Muscle of leg (tissue), 11 donors: ENCODE data around the gene HECTD1. TPM values are rescaled to one million over a fixed set of nuclear protein-coding genes. Genes with fewer than 3 reads are reported as not detected.
"Not testable (repeated sequence)": the region's sequence is repeated elsewhere in the genome, so short reads cannot be mapped to it uniquely, and the experiment has no call there.

Experiments
- DNase-seq: peaks from one replicate; pipeline ENCODE4 v3.0.0; 2013
- H3K27ac ChIP-seq: one replicate; pipeline ENCODE4 v1.5.1; 2013; ENCODE audit warnings: mild to moderate bottlenecking, low read length, control low read depth
- H3K27me3 ChIP-seq: one replicate; pipeline ENCODE4 v1.6.1; 2013; ENCODE audit warnings: low read length; ENCODE audit not compliant: control insufficient read depth, insufficient read depth
- H3K36me3 ChIP-seq: one replicate; pipeline ENCODE4 v1.6.1; 2013; ENCODE audit warnings: low read length; ENCODE audit not compliant: control insufficient read depth, insufficient read depth
- H3K4me1 ChIP-seq: one replicate; pipeline ENCODE4 v1.6.1; 2013; ENCODE audit warnings: low read length; ENCODE audit not compliant: control insufficient read depth, insufficient read depth
- H3K4me3 ChIP-seq: one replicate; pipeline ENCODE4 v1.5.1; 2013; ENCODE audit warnings: low read length, control low read depth
- H3K9me3 ChIP-seq: replicated peaks from 2 replicates; pipeline ENCODE4 v1.6.1; 2013; ENCODE audit warnings: low read depth, low read length; ENCODE audit not compliant: control insufficient read depth
- WGBS: methylation state at CpG from one replicate; pipeline ENCODE4 v1.1.5; 2013; ENCODE audit warnings: missing lambda C conversion rate; ENCODE audit not compliant: insufficient coverage; 5-methylcytosine and 5-hydroxymethylcytosine counted together
- polyA plus RNA-seq, 8 donors: library from polyadenylated mRNA; unstranded; fragments of 120-200 nt; gene quantifications; one replicate each; pipeline versions ENCODE4 v1.2.1 to v1.2.3, GENCODE V29; 2013; ENCODE audit warnings: inconsistent platforms in 1 of 8, low replicate concordance in 1 of 8; ENCODE audit not compliant: insufficient read length in 8 of 8, insufficient read depth in 1 of 8
- total RNA-seq: library from RNA; stranded (reverse); fragments of 120-200 nt; gene quantifications from one replicate; pipeline ENCODE4 v1.2.4, GENCODE V29; 2013

The HECTD1 gene
- total and polyA plus RNA-seq, 9 donors: 85.5 to 149 (median 108) TPM

DNA sequence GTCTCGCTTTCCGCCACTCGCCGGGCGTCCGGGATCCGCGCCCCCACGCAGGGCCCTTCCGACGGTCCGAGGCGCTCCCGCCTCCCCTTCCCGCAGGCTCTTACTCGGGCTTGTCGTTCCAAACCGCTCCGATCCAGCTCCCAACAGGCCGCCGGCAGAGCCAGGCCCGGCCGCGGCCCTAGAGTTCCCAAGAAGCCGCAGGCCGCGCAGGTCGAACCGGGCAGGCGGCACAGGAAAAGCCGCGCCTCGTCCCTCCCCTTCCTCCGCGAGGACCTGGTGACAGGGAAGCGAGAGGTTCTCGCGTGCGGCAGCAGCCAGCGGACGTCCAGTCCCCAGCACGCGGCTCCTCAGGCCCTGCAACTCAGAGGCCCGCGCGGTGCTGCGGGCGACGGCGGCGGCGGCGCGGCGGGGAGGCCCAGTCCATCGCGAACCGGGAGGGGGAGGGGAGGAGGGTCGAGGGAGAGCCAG is 272 bp downstream of the HECTD1 start:
- Histone ChIP-seq H3K27ac (peak overlapping the region; percentile 98), H3K4me1 (peaks cover 8% of the 10 kb centered on the region), H3K4me3 (peak overlapping the region; percentile 86), H3K36me3 (peaks cover 5% of the 10 kb centered on the region), H3K9me3 (no peaks in the 10 kb centered on the region), H3K27me3 (no peaks in the 10 kb centered on the region)
- WGBS: 0% methylated on average over 55 of the region's 59 CpGs
- no peak for DNase-seq

GRCh38 chr14:31206536-31207286 is 882 bp downstream of the HECTD1 start:
- Histone ChIP-seq H3K9me3 (no peaks in the 10 kb centered on the region), H3K36me3 (peaks cover 8% of the 10 kb centered on the region), H3K4me1 (peaks cover 8% of the 10 kb centered on the region), H3K27ac (peak overlapping the region; percentile 98), H3K4me3 (peak overlapping the region; percentile 86), H3K27me3 (no peaks in the 10 kb centered on the region)
- WGBS: under 1% methylated on average over 48 of the region's 55 CpGs
- peak; percentile 41 for DNase-seq

DNA sequence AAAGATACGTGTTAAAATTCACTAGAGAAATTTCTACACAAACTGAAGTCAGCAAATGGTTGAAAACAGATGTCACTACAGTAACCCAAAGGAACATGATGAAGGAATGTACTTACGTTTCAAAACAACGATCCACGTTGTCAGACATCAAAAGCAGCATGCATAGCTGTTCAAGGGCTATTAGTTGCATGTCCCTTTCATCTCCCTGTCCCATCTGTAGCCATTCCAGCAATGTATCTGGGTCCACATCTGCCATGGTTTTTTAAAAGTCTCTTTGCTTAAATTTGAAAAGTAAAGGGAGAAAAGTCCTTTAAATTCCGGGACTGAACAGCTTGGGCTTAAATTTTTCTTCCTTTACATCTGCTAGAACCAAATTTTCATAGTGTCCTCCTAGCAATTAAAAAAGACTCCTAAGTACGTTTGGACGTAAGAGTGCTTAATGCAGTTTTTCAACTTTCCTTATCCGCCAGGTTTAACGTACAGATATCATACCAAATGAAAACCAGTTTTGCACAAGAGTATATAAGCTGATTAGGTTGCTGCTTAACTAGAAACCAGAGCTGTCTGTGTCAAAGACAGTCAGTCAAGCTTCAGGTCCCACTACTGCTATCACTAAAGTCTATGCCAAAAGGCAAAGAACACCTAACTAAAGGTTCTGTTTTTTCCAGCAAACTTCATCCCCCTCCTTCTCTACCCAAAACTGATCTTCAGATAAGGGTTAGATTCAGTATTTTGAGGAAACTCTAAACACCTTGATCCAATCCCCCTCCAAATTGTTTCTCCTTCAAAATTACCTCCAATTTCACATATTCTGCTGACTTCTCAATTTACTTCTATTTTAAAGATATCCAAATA is 1.7 kb downstream of the HECTD1 start:
- peaks cover 8% of the 10 kb centered on the region for H3K36me3 ChIP-seq

GRCh38 chr14:31204593-31205534 is 2.7 kb downstream of the HECTD1 start:
- H3K27me3 ChIP-seq: no peaks in the 10 kb centered on the region
- WGBS: no CpG with 5 or more reads among the region's 3 CpGs
- no peak for DNase-seq
- H3K9me3 ChIP-seq: no peaks in the 10 kb centered on the region
- no peak overlapping the region for H3K4me3 ChIP-seq
- no peak overlapping the region for H3K27ac ChIP-seq
- H3K4me1 ChIP-seq: peaks cover 8% of the 10 kb centered on the region
- peaks cover 11% of the 10 kb centered on the region for H3K36me3 ChIP-seq

More for the DNA sequence above, 1.7 kb downstream of the HECTD1 start:
- Histone ChIP-seq H3K27me3 (no peaks in the 10 kb centered on the region), H3K27ac (peak overlapping the region; percentile 98), H3K4me1 (peaks cover 8% of the 10 kb centered on the region), H3K4me3 (peak overlapping the region; percentile 86), H3K9me3 (no peaks in the 10 kb centered on the region)
- WGBS: no CpG with 5 or more reads among the region's 9 CpGs
- DNase-seq: peak; percentile 47

DNA sequence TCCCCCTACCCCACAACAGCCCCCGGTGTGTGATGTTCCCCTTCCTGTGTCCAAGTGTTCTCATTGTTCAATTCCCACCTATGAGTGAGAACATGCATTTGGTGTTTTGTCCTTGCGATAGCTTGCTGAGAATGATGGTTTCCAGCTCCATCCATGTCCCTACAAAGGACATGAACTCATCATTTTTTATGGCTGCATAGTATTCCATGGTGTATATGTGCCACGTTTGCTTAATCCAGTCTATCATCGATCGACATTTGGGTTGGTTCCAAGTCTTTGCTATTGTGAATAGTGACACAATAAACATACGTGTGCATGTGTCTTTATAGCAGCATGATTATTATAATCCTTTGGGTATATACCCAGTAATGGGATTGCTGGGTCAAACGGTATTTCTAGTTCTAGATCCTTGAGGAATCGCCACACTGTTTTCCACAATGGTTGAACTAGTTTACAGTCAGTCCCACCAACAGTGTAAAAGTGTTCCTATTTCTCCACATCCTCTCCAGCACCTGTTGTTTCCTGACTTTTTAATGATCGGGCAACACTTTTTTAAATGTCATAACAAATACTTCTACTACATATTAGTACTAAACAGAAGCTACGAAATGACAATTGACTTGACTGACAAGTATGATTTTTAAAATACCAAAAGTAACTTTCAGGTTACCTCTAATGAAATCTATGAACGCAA is 3.5 kb downstream of the HECTD1 start:
- DNase-seq, H3K4me3 ChIP-seq, H3K27ac ChIP-seq, H3K4me1 ChIP-seq, H3K27me3 ChIP-seq, H3K9me3 ChIP-seq: not testable (repeated sequence)
- peaks cover 11% of the 10 kb centered on the region for H3K36me3 ChIP-seq
- WGBS: 100% methylated on average over 1 of the region's 11 CpGs

DNA sequence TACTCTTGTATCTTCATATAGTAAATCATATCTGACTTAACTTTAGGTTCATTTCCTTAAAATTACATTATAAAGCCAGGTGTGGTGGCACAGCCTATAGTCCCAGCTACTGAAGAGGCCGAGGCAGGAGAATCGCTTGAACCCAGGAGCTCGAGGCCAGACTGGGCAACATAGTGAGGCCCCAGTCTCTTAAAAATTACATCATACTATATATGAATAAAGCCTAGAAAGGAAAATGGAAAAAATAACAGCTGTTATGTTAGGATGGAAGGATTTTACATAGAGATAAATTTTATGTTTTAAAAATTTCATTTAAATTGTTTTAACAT is 4.2 kb downstream of the HECTD1 start:
- no peak overlapping the region for H3K4me3 ChIP-seq
- peaks cover 11% of the 10 kb centered on the region for H3K36me3 ChIP-seq
- no peaks in the 10 kb centered on the region for H3K27me3 ChIP-seq
- no peak for DNase-seq
- H3K27ac ChIP-seq: no peak overlapping the region
- no peaks in the 10 kb centered on the region for H3K9me3 ChIP-seq
- WGBS: no CpG with 5 or more reads among the region's 3 CpGs
- no peaks in the 10 kb centered on the region for H3K4me1 ChIP-seq

- H3K9me3 ChIP-seq: no peaks in the 10 kb centered on the region
- no peak overlapping the region for H3K4me3 ChIP-seq
- WGBS: no CpG with 5 or more reads among the region's 1 CpG
- H3K36me3 ChIP-seq: peaks cover 15% of the 10 kb centered on the region
- H3K27ac ChIP-seq: no peak overlapping the region
- H3K27me3 ChIP-seq: no peaks in the 10 kb centered on the region
- no peak for DNase-seq
- H3K4me1 ChIP-seq: peaks cover 2% of the 10 kb centered on the region
These were observed 6.5 kb downstream of the HECTD1 start for GRCh38 chr14:31201111-31201510.

DNA sequence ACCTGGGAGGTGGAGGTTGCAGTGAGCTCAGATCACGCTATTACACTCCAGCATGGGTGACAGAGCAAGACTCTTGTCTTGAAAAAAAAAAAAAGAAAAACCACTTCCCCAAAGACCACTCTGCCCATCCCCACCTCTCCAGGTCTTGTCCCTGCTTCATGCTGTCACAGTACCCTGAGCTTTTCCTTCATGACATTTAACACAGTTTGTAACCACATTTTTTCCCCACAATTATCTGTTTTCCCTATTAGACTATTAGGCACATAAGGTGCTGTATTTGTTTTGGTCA is 6.9 kb downstream of the HECTD1 start:
- peaks cover 6% of the 10 kb centered on the region for H3K4me1 ChIP-seq
- no peak overlapping the region for H3K27ac ChIP-seq
- no CpG with 5 or more reads among the region's 1 CpG for WGBS
- H3K27me3 ChIP-seq: no peaks in the 10 kb centered on the region
- H3K9me3 ChIP-seq: no peaks in the 10 kb centered on the region
- DNase-seq: no peak
- H3K36me3 ChIP-seq: peaks cover 15% of the 10 kb centered on the region
- no peak overlapping the region for H3K4me3 ChIP-seq

DNA sequence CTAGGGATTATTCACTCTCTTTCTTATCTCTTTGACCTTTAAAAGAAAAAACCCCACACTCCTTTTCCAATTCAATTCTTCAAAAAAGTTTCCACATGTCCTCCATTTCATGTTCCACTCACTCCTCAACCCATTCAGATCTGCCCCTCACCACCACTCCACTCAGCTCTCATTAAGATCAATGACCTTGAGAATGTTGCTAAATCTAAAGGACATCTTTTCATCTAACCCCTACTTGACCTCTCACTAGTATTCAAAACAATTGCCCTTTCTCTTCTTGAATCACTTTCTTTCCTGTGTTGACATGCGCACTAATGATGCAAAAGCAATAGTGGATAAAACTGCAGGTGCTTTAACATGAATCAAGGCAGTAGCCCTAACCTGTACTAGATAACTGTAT is 9.9 kb downstream of the HECTD1 start:
- peaks cover 6% of the 10 kb centered on the region for H3K4me1 ChIP-seq
- no peak overlapping the region for H3K4me3 ChIP-seq
- peaks cover 10% of the 10 kb centered on the region for H3K36me3 ChIP-seq
- WGBS: 100% methylated on average over 1 of the region's 1 CpG
- no peak for DNase-seq
- no peak overlapping the region for H3K27ac ChIP-seq
- no peaks in the 10 kb centered on the region for H3K27me3 ChIP-seq
- H3K9me3 ChIP-seq: no peaks in the 10 kb centered on the region
